ENCODE results near the gene NKPD1.

Gene NKPD1

GRCh38 chr19:45113628-45114027 is 47.2 kb downstream of the NKPD1 start:
- H3K4me3 ChIP-seq (ENCODE audit: low read depth, low read length), result no peak overlapping the region
- no peak for TF ChIP-seq CTCF (IDR thresholded peaks at IDR 0.05; ENCODE audit: low read depth, low read length)
- in situ Hi-C loops (cut with HindIII; ENCODE audit: low sequenced_read_pairs), result no loop called here
- no peak for DNase-seq (ENCODE audit: low read depth, low spot score)

GRCh38 chr19:45112111-45112827 is 48.5 kb downstream of the NKPD1 start:
- in situ Hi-C loops (cut with HindIII; ENCODE audit: low sequenced_read_pairs), result no loop called here
- H3K4me3 ChIP-seq (ENCODE audit: low read depth, low read length), result no peak overlapping the region
- no peak for TF ChIP-seq CTCF (IDR thresholded peaks at IDR 0.05; ENCODE audit: low read depth, low read length)
- no peak for DNase-seq (ENCODE audit: low read depth, low spot score)
